A549 (cell line): ENCODE results near the gene COL5A1. TPM values are rescaled to one million over a fixed set of nuclear protein-coding genes. Genes with fewer than 3 reads are reported as not detected.

Source experiments
- ATAC-seq, 2 experiments: fragments of 200-7000 bp in 1 of 2; fragments of >200 bp in 1 of 2; cut with Nextera tagmentation in 1 of 2; cut with Tn5 transposase in 1 of 2; 3 replicates each; pipeline versions ENCODE4 v1.8.0 to v1.9.1; 2018 to 2020; ENCODE audit warnings: mild to moderate bottlenecking in 1 of 2, moderate library complexity in 1 of 2
- CTCF ChIA-PET: fragments of 300-600 bp; sonication (Branson Sonifier 250); formaldehyde crosslinking; extraction: SDS; loops from one replicate; lab custom pipeline; 2021; ENCODE audit warnings: antibody characterized with exemption, inconsistent platforms; lab: Yijun Ruan, JAX
- POLR2A ChIA-PET: fragments of 350-600 bp; formaldehyde crosslinking; extraction: SDS; loops from one replicate; lab custom pipeline; 2021; ENCODE audit warnings: antibody characterized with exemption, inconsistent platforms; lab: Yijun Ruan, JAX
- DNase-seq, 2 experiments: peaks; one replicate each; pipeline versions ENCODE4 v3.0.0 to v3.0.0-alpha.2; 2011 to 2016; ENCODE audit warnings: low read depth in 1 of 2, low spot score in 1 of 2
- FAIRE-seq: peaks from 2 replicates; lab custom pipeline; 2011; peaks lifted over from hg19 to GRCh38; lab: Jason Lieb, UNC
- H3K27ac ChIP-seq, 2 experiments: fragments of >200 bp; sonication (Bioruptor Twin); formaldehyde crosslinking; 3 replicates each; pipeline ENCODE4 v1.5.1; 2016 to 2017
- H3K4me1 ChIP-seq: fragments of >200 bp; sonication (Bioruptor Twin); formaldehyde crosslinking; 3 replicates; pipeline ENCODE4 v1.6.1; 2016
- H3K4me2 ChIP-seq: fragments of >200 bp; sonication (Bioruptor Twin); formaldehyde crosslinking; 3 replicates; pipeline ENCODE4 v1.6.1; 2016
- H3K4me3 ChIP-seq: fragments of >200 bp; sonication (Bioruptor Twin); formaldehyde crosslinking; 3 replicates; pipeline ENCODE4 v1.5.1; 2016
- H3K9me3 ChIP-seq: fragments of >200 bp; sonication (Bioruptor Twin); formaldehyde crosslinking; 3 replicates; pipeline ENCODE4 v1.6.1; 2016
- BHLHE40 ChIP-seq: IDR thresholded peaks from 2 replicates; pipeline ENCODE4 v1.6.1; 2012; ENCODE audit warnings: low read depth, low read length, inconsistent platforms
- CHD4 ChIP-seq: fragments of 200-600 bp; sonication (generic); IDR thresholded peaks from 2 replicates; pipeline ENCODE4 v1.6.1; 2016; ENCODE audit warnings: antibody characterized with exemption, mild to moderate bottlenecking, borderline replicate concordance
- E2F6 ChIP-seq: IDR thresholded peaks from 2 replicates; pipeline ENCODE4 v1.6.1; 2012; ENCODE audit warnings: low read depth, borderline replicate concordance
- ELK1 ChIP-seq: fragments of 150-350 bp; IDR thresholded peaks from 2 replicates; pipeline ENCODE4 v1.6.1; 2014; ENCODE audit warnings: low read depth, mild to moderate bottlenecking, low read length
- FOSB ChIP-seq: fragments of 250-450 bp; sonication (Bioruptor Pico); IDR thresholded peaks from 2 replicates; pipeline ENCODE4 v1.5.0; 2020; ENCODE audit warnings: mild to moderate bottlenecking, moderate library complexity
- FOSL2 ChIP-seq, 2 experiments: fragments of 450-650 bp in 1 of 2; fragments of >200 bp in 1 of 2; sonication (Bioruptor Twin) in 1 of 2; formaldehyde crosslinking; IDR thresholded peaks; 2 replicates each; pipeline versions ENCODE4 v1.5.0 to v1.6.1; 2016 to 2020; ENCODE audit warnings: mild to moderate bottlenecking in 1 of 2, moderate library complexity in 1 of 2
- GATA3 ChIP-seq: IDR thresholded peaks from 2 replicates; pipeline ENCODE4 v1.6.1; 2012; ENCODE audit warnings: borderline replicate concordance
- HES2 ChIP-seq: fragments of >200 bp; sonication (Bioruptor Twin); formaldehyde crosslinking; IDR thresholded peaks from 2 replicates; pipeline ENCODE4 v1.6.1; 2016
- HMGXB4 ChIP-seq: fragments of 250-450 bp; sonication (Bioruptor Pico); IDR thresholded peaks from 2 replicates; pipeline ENCODE4 v1.5.0; 2021; ENCODE audit warnings: mild to moderate bottlenecking, moderate library complexity, borderline replicate concordance
- HOXA7 ChIP-seq: fragments of 250-450 bp; sonication (Bioruptor Pico); IDR thresholded peaks from 2 replicates; pipeline ENCODE4 v1.5.0; 2020; ENCODE audit warnings: mild to moderate bottlenecking, moderate library complexity
- HOXB5 ChIP-seq: fragments of 250-450 bp; sonication (Bioruptor Pico); IDR thresholded peaks from 2 replicates; pipeline ENCODE4 v1.5.0; 2020; ENCODE audit warnings: mild to moderate bottlenecking, moderate library complexity
- MAX ChIP-seq: IDR thresholded peaks from 2 replicates; pipeline ENCODE4 v1.6.1; 2012
- MAZ ChIP-seq: fragments of 150-350 bp; IDR thresholded peaks from 2 replicates; pipeline ENCODE4 v1.6.1; 2014; ENCODE audit warnings: antibody characterized with exemption, low read depth, low read length, borderline replicate concordance
- NFE2L2 ChIP-seq: fragments of 150-350 bp; conservative IDR thresholded peaks from 2 replicates; pipeline ENCODE4 v1.6.1; 2014; ENCODE audit warnings: low read length
- NPAS2 ChIP-seq: fragments of 250-450 bp; sonication (Bioruptor Pico); IDR thresholded peaks from 2 replicates; pipeline ENCODE4 v1.8.0; 2022; ENCODE audit warnings: mild to moderate bottlenecking, moderate library complexity, borderline replicate concordance
- PHF8 ChIP-seq: fragments of 200-600 bp; sonication (generic); IDR thresholded peaks from 2 replicates; pipeline ENCODE4 v1.6.1; 2016; ENCODE audit warnings: low read depth, mild to moderate bottlenecking, antibody characterized with exemption, moderate library complexity, borderline replicate concordance
- POLR2AphosphoS2 ChIP-seq: conservative IDR thresholded peaks from 2 replicates; pipeline ENCODE4 v1.6.1; 2012; ENCODE audit warnings: low read length, improper control_type of control experiment, inconsistent platforms
- RAD21 ChIP-seq, 2 experiments: fragments of >200 bp in 1 of 2; sonication (Bioruptor Twin) in 1 of 2; formaldehyde crosslinking in 1 of 2; IDR thresholded peaks in 1 of 2; conservative IDR thresholded peaks in 1 of 2; 2 replicates in 1 of 2; 3 replicates in 1 of 2; pipeline ENCODE4 v1.6.1; 2012 to 2018; ENCODE audit warnings: inconsistent platforms in 1 of 2
- RCOR1 ChIP-seq: fragments of 150-350 bp; IDR thresholded peaks from 2 replicates; pipeline ENCODE4 v1.6.1; 2014; ENCODE audit warnings: antibody characterized with exemption, low read length, low read depth
- REST ChIP-seq: fragments of 200-600 bp; sonication (generic); IDR thresholded peaks from 2 replicates; pipeline ENCODE4 v1.6.1; 2016; ENCODE audit warnings: antibody characterized with exemption, mild to moderate bottlenecking, moderate library complexity
- SMC3 ChIP-seq: fragments of >200 bp; sonication (Bioruptor Twin); formaldehyde crosslinking; IDR thresholded peaks from 3 replicates; pipeline ENCODE4 v1.6.1; 2018; ENCODE audit warnings: inconsistent platforms
- WGBS: methylation state at CpG from one replicate; pipeline ENCODE4 v1.1.6; 2017; ENCODE audit errors: missing lambda C conversion rate; 5-methylcytosine and 5-hydroxymethylcytosine counted together
- polyA plus RNA-seq, 4 experiments: library from polyadenylated mRNA; depleted of rRNA in 3 of 4; stranded (reverse); fragments of >200 nt; fragmentation: RNase III in 1 of 4; extraction: RNeasy Plus Mini Kit Qiagen cat#74134 plus additional on column Dnase treatment in 1 of 4; gene quantifications; 2 replicates in 3 of 4; 3 replicates in 1 of 4; pipeline ENCODE4 v1.2.3, GENCODE V29; 2011 to 2017

The COL5A1 gene
- polyA plus RNA-seq, 2 of the 4 experiments (the other 2 are of a cell fraction) = 16.1 to 67.5 TPM

GRCh38 chr9:134689321-134690181 lies 47.9 kb downstream of the COL5A1 start (continued):
- no peak for TF ChIP-seq ELK1
- no peak for TF ChIP-seq FOSB (CRISPR knock-in tag)
- TF ChIP-seq NPAS2 (CRISPR knock-in tag) = no peak
- no peak for TF ChIP-seq FOSL2 (IDR thresholded peaks at IDR 0.05)
- no peak for TF ChIP-seq FOSL2 (CRISPR knock-in tag; IDR thresholded peaks at IDR 0.05)
- TF ChIP-seq, all 56 proteins: peak for 3

GRCh38 chr9:134690301-134690751 lies 48.7 kb downstream of the COL5A1 start:
- CTCF ChIA-PET = interaction anchor here (0.6 to 6.7 kb wide), 32 partner anchors 8 to 380 kb away, joined by 3 to 70 read pairs (median 4); no protein-coding TSS in a partner anchor
- FAIRE-seq = no peak
- peaks cover 10% of the 10 kb centered on the region for H3K4me1 ChIP-seq
- H3K4me2 ChIP-seq = no peak overlapping the region
- DNase-seq = no peak
- H3K27ac ChIP-seq = peak overlapping the region in 1 of 2 experiments; percentile 64; a peak in 3 of 6 replicates
- H3K4me3 ChIP-seq = no peak overlapping the region
- H3K9me3 ChIP-seq = no peaks in the 10 kb centered on the region
- POLR2A ChIA-PET = no interaction called here
- no peak for TF ChIP-seq NFE2L2
- TF ChIP-seq HES2 = no peak
- TF ChIP-seq MAX = no peak
- TF ChIP-seq BHLHE40 = no peak
- no peak for TF ChIP-seq POLR2AphosphoS2
- TF ChIP-seq MAZ = no peak
- no peak for TF ChIP-seq SMC3
- no peak for TF ChIP-seq RAD21 (conservative IDR thresholded peaks at IDR 0.05 in 1 of 2, IDR thresholded peaks at IDR 0.05 in 1 of 2)
- no peak for TF ChIP-seq CHD4
- no peak for TF ChIP-seq GATA3
- TF ChIP-seq PHF8 = no peak
- TF ChIP-seq FOSL2 (IDR thresholded peaks at IDR 0.05) = no peak
- TF ChIP-seq FOSL2 (CRISPR knock-in tag; IDR thresholded peaks at IDR 0.05) = no peak
- no peak for TF ChIP-seq HMGXB4 (CRISPR knock-in tag)
- TF ChIP-seq REST = no peak
- no peak for TF ChIP-seq E2F6
- TF ChIP-seq HOXA7 (CRISPR knock-in tag) = no peak
- no peak for TF ChIP-seq RCOR1
- no peak for TF ChIP-seq HOXB5 (CRISPR knock-in tag)
- WGBS = 80% methylated on average over 15 of the region's 15 CpGs
- ATAC-seq = no peak
